ENCODE measurements around the gene ZNF407.

Gene ZNF407

DNA sequence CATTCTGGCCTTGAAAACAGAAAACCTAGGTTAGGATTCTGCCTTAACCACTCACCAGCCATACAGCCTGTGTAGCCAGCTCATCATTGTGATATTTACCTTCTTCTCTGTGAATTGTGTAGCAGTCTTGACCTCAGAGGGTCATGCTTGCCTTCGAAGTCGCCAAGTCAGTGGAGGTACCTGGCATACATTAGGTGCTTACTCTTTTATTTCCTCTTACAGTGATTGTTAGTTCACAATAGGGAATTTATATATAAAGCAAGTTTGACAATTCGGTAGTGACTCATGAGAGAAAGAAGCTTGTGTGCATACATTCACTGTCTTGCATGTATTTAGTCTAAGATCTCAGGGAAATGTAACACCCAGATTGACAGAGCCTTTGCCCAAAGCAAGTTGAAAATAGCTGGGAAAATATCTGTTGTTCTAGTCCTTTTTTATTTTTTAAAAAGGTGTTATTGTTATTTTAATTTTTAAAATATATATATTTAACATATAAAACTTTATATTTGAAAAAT, 320.7 kb downstream of the ZNF407 start:
- no peak for DNase-seq
- WGBS (ENCODE audit: insufficient coverage): 100% methylated on average over 1 of the region's 3 CpGs
- Histone ChIP-seq H3K4me3 (ENCODE audit: control insufficient read depth in 1 of 7, extremely low read depth in 1 of 7, insufficient read depth in 4 of 7, low read depth in 2 of 7, low read length in 6 of 7) (no peak overlapping the region), H3K27me3 (replicated peaks in 2 of 5; ENCODE audit: control insufficient read depth in 4 of 5, insufficient read depth in 5 of 5, low read length in 4 of 5) (no peaks in the 10 kb centered on the region), H3K9me3 (ENCODE audit: control extremely low read depth in 1 of 5, control insufficient read depth in 4 of 5, insufficient read depth in 2 of 5, low read depth in 1 of 5, low read length in 4 of 5) (no peaks in the 10 kb centered on the region), H3K27ac (ENCODE audit: insufficient read depth in 1 of 2, low read depth in 1 of 2, low read length in 2 of 2, poor library complexity in 1 of 2, severe bottlenecking in 2 of 2) (no peak overlapping the region), H3K4me1 (ENCODE audit: control extremely low read depth in 1 of 4, control insufficient read depth in 4 of 4, insufficient read depth in 4 of 4, low read length in 3 of 4) (peaks cover 4 to 7% (median 5%) of the 10 kb centered on the region in 4 experiments), H3K36me3 (ENCODE audit: control insufficient read depth in 4 of 4, insufficient read depth in 4 of 4, low read length in 3 of 4) (peaks cover 0 to 5% (median 2%) of the 10 kb centered on the region in 4 experiments)
- ChIA-PET CTCF (no interaction called here), POLR2A (interaction anchor here (0.5 kb wide), 1 partner anchor 18 kb away, joined by 3 read pairs; no protein-coding TSS in a partner anchor)

DNA sequence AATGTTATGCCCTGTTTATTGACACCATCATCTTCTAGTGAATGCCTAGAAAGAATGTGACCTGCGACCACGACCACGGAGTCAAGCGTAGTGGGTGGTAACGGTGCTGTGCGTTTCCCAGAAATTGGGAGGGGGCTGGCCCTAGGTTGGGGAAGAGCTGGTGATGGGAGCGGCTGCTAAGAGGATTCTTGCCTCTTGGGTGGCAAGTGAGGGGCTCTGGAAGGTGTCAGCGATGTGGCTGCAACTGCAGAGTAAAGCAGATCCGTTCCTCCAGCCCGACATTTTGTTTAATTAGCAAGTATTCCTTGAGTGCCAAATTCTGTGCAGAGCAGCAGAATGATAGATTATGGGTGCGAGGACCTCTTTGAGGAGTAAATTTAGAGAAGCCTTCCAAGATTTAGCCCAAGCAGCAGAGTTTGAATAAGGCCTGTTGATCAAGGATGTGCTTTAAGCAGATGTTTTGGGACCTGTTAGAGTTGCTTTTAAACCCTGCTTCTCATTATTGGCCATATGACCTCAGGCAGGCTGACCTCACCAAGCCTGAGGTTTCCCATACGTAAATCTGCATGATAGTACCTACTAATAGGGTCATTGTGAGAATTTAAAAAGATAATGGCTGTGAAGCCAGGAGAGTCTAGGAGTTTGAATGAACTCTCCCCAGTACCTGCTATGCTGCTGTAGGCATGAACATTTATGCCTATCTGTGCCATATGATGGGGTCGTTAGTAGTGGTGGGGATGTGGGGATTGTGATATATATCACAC, 323.6 kb downstream of the ZNF407 start:
- no peaks in the 10 kb centered on the region for H3K27me3 ChIP-seq (replicated peaks in 2 of 5; ENCODE audit: control insufficient read depth in 4 of 5, insufficient read depth in 5 of 5, low read length in 4 of 5)
- no peaks in the 10 kb centered on the region for H3K9me3 ChIP-seq (ENCODE audit: control extremely low read depth in 1 of 5, control insufficient read depth in 4 of 5, insufficient read depth in 2 of 5, low read depth in 1 of 5, low read length in 4 of 5)
- H3K36me3 ChIP-seq (ENCODE audit: control insufficient read depth in 4 of 4, insufficient read depth in 4 of 4, low read length in 3 of 4): peaks cover 0 to 5% (median 2%) of the 10 kb centered on the region in 4 experiments
- peaks cover 4 to 7% (median 5%) of the 10 kb centered on the region in 4 experiments for H3K4me1 ChIP-seq (ENCODE audit: control extremely low read depth in 1 of 4, control insufficient read depth in 4 of 4, insufficient read depth in 4 of 4, low read length in 3 of 4)
- ChIA-PET POLR2A (no interaction called here), CTCF (no interaction called here)
- no peak overlapping the region for H3K27ac ChIP-seq (ENCODE audit: insufficient read depth in 1 of 2, low read depth in 1 of 2, low read length in 2 of 2, poor library complexity in 1 of 2, severe bottlenecking in 2 of 2)
- no peak overlapping the region for H3K4me3 ChIP-seq (ENCODE audit: control insufficient read depth in 1 of 7, extremely low read depth in 1 of 7, insufficient read depth in 4 of 7, low read depth in 2 of 7, low read length in 6 of 7)
- 98% methylated on average over 12 of the region's 13 CpGs for WGBS (ENCODE audit: insufficient coverage)
- DNase-seq: no peak

GRCh38 chr18:74926051-74926450, 328.4 kb downstream of the ZNF407 start:
- peaks cover 0 to 6% (median 2%) of the 10 kb centered on the region in 4 experiments for H3K36me3 ChIP-seq (ENCODE audit: control insufficient read depth in 4 of 4, insufficient read depth in 4 of 4, low read length in 3 of 4)
- WGBS (ENCODE audit: insufficient coverage): no CpG with 5 or more reads among the region's 2 CpGs
- CTCF ChIA-PET: no interaction called here

DNA sequence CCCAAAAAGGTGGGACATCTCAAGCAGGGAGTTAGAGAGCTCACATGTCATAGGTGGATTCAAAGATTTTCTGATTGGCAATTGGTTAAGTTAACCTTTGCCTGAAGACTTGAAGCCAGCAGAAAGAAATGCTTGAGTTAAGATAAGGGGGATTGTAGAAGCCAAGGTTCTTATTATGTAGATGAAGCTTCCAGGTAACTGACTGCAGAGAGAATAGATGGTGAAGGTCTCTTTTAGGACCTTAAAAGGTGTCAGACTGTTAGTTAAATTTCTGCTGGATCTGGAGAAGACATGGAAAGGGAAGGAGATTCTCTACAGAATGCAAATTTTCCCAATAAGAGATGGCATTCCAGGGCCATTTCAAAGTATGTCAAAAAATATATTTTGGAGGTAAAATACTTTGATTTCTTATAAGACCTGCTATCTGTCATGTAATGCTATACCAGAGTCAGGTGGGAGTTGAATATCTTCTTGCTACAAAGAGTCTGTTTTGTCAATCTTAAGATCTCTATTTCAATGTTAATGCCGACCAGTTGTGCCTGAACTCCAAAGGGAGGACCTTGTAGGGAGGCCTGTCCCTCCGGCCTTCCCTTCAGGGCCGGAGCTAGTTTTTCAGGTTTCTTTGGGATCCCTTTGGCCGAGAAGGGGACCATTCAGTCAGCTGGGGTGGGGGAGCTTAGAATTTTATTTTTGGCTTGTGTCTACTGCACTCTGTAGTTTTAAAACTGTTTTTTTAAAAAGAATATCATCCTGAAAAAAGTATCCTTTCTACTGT, 330.7 kb downstream of the ZNF407 start:
- CTCF ChIA-PET: interaction anchor here (1.6 kb wide), 1 partner anchor 36 kb away, joined by 3 read pairs; no protein-coding TSS in a partner anchor
- H3K9me3 ChIP-seq (ENCODE audit: control extremely low read depth in 1 of 5, control insufficient read depth in 4 of 5, insufficient read depth in 2 of 5, low read depth in 1 of 5, low read length in 4 of 5): no peaks in the 10 kb centered on the region
- H3K27ac ChIP-seq (ENCODE audit: insufficient read depth in 1 of 2, low read depth in 1 of 2, low read length in 2 of 2, poor library complexity in 1 of 2, severe bottlenecking in 2 of 2): no peak overlapping the region
- H3K27me3 ChIP-seq (replicated peaks in 2 of 5; ENCODE audit: control insufficient read depth in 4 of 5, insufficient read depth in 5 of 5, low read length in 4 of 5): no peaks in the 10 kb centered on the region
- no peaks in the 10 kb centered on the region for H3K4me1 ChIP-seq (ENCODE audit: control extremely low read depth in 1 of 4, control insufficient read depth in 4 of 4, insufficient read depth in 4 of 4, low read length in 3 of 4)
- DNase-seq: no peak
- H3K36me3 ChIP-seq (ENCODE audit: control insufficient read depth in 4 of 4, insufficient read depth in 4 of 4, low read length in 3 of 4): peaks cover 0 to 2% (median 0%) of the 10 kb centered on the region in 4 experiments
- POLR2A ChIA-PET: interaction anchor here (0.6 kb wide), 1 partner anchor 41 kb away, joined by 3 read pairs; no protein-coding TSS in a partner anchor
- H3K4me3 ChIP-seq (ENCODE audit: control insufficient read depth in 1 of 7, extremely low read depth in 1 of 7, insufficient read depth in 4 of 7, low read depth in 2 of 7, low read length in 6 of 7): no peak overlapping the region
- WGBS (ENCODE audit: insufficient coverage): 93% methylated on average over 2 of the region's 4 CpGs

More at GRCh38 chr18:74926051-74926450, 328.4 kb downstream of the ZNF407 start:
- Histone ChIP-seq H3K27me3 (replicated peaks in 2 of 5; ENCODE audit: control insufficient read depth in 4 of 5, insufficient read depth in 5 of 5, low read length in 4 of 5) (no peaks in the 10 kb centered on the region), H3K9me3 (ENCODE audit: control extremely low read depth in 1 of 5, control insufficient read depth in 4 of 5, insufficient read depth in 2 of 5, low read depth in 1 of 5, low read length in 4 of 5) (no peaks in the 10 kb centered on the region), H3K4me3 (ENCODE audit: control insufficient read depth in 1 of 7, extremely low read depth in 1 of 7, insufficient read depth in 4 of 7, low read depth in 2 of 7, low read length in 6 of 7) (no peak overlapping the region), H3K27ac (ENCODE audit: insufficient read depth in 1 of 2, low read depth in 1 of 2, low read length in 2 of 2, poor library complexity in 1 of 2, severe bottlenecking in 2 of 2) (no peak overlapping the region), H3K4me1 (ENCODE audit: control extremely low read depth in 1 of 4, control insufficient read depth in 4 of 4, insufficient read depth in 4 of 4, low read length in 3 of 4) (no peaks in the 10 kb centered on the region)
- POLR2A ChIA-PET: no interaction called here
- no peak for DNase-seq

GRCh38 chr18:74929110-74929509, 331.4 kb downstream of the ZNF407 start:
- no CpG with 5 or more reads among the region's 11 CpGs for WGBS (ENCODE audit: insufficient coverage)

GRCh38 chr18:74930616-74931015, 332.9 kb downstream of the ZNF407 start:
- POLR2A ChIA-PET: interaction anchor here (0.6 kb wide), 1 partner anchor 14 kb away, joined by 3 read pairs; no protein-coding TSS in a partner anchor

More at GRCh38 chr18:74929110-74929509, 331.4 kb downstream of the ZNF407 start:
- H3K27me3 ChIP-seq (replicated peaks in 2 of 5; ENCODE audit: control insufficient read depth in 4 of 5, insufficient read depth in 5 of 5, low read length in 4 of 5): no peaks in the 10 kb centered on the region
- H3K4me3 ChIP-seq (ENCODE audit: control insufficient read depth in 1 of 7, extremely low read depth in 1 of 7, insufficient read depth in 4 of 7, low read depth in 2 of 7, low read length in 6 of 7): no peak overlapping the region
- H3K4me1 ChIP-seq (ENCODE audit: control extremely low read depth in 1 of 4, control insufficient read depth in 4 of 4, insufficient read depth in 4 of 4, low read length in 3 of 4): no peaks in the 10 kb centered on the region
- H3K27ac ChIP-seq (ENCODE audit: insufficient read depth in 1 of 2, low read depth in 1 of 2, low read length in 2 of 2, poor library complexity in 1 of 2, severe bottlenecking in 2 of 2): no peak overlapping the region
- no peaks in the 10 kb centered on the region for H3K9me3 ChIP-seq (ENCODE audit: control extremely low read depth in 1 of 5, control insufficient read depth in 4 of 5, insufficient read depth in 2 of 5, low read depth in 1 of 5, low read length in 4 of 5)
- peaks cover 0 to 2% (median 0%) of the 10 kb centered on the region in 4 experiments for H3K36me3 ChIP-seq (ENCODE audit: control insufficient read depth in 4 of 4, insufficient read depth in 4 of 4, low read length in 3 of 4)
- no peak for DNase-seq
- CTCF ChIA-PET: no interaction called here
- POLR2A ChIA-PET: no interaction called here

More at GRCh38 chr18:74930616-74931015, 332.9 kb downstream of the ZNF407 start:
- CTCF ChIA-PET: no interaction called here
- Histone ChIP-seq H3K27ac (ENCODE audit: insufficient read depth in 1 of 2, low read depth in 1 of 2, low read length in 2 of 2, poor library complexity in 1 of 2, severe bottlenecking in 2 of 2) (no peak overlapping the region), H3K4me3 (ENCODE audit: control insufficient read depth in 1 of 7, extremely low read depth in 1 of 7, insufficient read depth in 4 of 7, low read depth in 2 of 7, low read length in 6 of 7) (no peak overlapping the region), H3K9me3 (ENCODE audit: control extremely low read depth in 1 of 5, control insufficient read depth in 4 of 5, insufficient read depth in 2 of 5, low read depth in 1 of 5, low read length in 4 of 5) (no peaks in the 10 kb centered on the region), H3K4me1 (ENCODE audit: control extremely low read depth in 1 of 4, control insufficient read depth in 4 of 4, insufficient read depth in 4 of 4, low read length in 3 of 4) (no peaks in the 10 kb centered on the region), H3K36me3 (ENCODE audit: control insufficient read depth in 4 of 4, insufficient read depth in 4 of 4, low read length in 3 of 4) (peaks cover 0 to 2% (median 0%) of the 10 kb centered on the region in 4 experiments), H3K27me3 (replicated peaks in 2 of 5; ENCODE audit: control insufficient read depth in 4 of 5, insufficient read depth in 5 of 5, low read length in 4 of 5) (no peaks in the 10 kb centered on the region)
- DNase-seq: no peak
- WGBS (ENCODE audit: insufficient coverage): no CpG with 5 or more reads among the region's 1 CpG
